ENCODE results near the gene BLTP3A. TPM values are rescaled to one million over a fixed set of nuclear protein-coding genes. Genes with fewer than 3 reads are reported as not detected.
"Not testable (repeated sequence)": the region's sequence is repeated elsewhere in the genome, so short reads cannot be mapped to it uniquely, and the experiment has no call there.

Gene BLTP3A
- total and polyA plus RNA-seq, 2 donors (not counting 1 experiment from before 2014, with no cell fraction given) = 3.3 to 7.1 TPM

GRCh38 chr6:34773916-34774315 is 18.0 kb upstream of the BLTP3A start:
- peaks cover 4% of the 10 kb centered on the region for H3K36me3 ChIP-seq (ENCODE audit: control insufficient read depth, insufficient read depth, low read length)
- H3K79me2 ChIP-seq (ENCODE audit: control insufficient read depth, insufficient read depth, low read length) = no peaks in the 10 kb centered on the region
- no peak overlapping the region for H3K4me3 ChIP-seq (replicated peaks in 1 of 4; ENCODE audit: control extremely low read depth in 1 of 4, insufficient read depth in 1 of 4, low read depth in 3 of 4, low read length in 4 of 4)
- no peak overlapping the region for H2AFZ ChIP-seq (ENCODE audit: low read length)
- no peak for DNase-seq (ENCODE audit: low read depth in 2 of 2)
- no peak overlapping the region for H3K27ac ChIP-seq (ENCODE audit: insufficient read depth, low read length)
- TF ChIP-seq, protein P1, sequence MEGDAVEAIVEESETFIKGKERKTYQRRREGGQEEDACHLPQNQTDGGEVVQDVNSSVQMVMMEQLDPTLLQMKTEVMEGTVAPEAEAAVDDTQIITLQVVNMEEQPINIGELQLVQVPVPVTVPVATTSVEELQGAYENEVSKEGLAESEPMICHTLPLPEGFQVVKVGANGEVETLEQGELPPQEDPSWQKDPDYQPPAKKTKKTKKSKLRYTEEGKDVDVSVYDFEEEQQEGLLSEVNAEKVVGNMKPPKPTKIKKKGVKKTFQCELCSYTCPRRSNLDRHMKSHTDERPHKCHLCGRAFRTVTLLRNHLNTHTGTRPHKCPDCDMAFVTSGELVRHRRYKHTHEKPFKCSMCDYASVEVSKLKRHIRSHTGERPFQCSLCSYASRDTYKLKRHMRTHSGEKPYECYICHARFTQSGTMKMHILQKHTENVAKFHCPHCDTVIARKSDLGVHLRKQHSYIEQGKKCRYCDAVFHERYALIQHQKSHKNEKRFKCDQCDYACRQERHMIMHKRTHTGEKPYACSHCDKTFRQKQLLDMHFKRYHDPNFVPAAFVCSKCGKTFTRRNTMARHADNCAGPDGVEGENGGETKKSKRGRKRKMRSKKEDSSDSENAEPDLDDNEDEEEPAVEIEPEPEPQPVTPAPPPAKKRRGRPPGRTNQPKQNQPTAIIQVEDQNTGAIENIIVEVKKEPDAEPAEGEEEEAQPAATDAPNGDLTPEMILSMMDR (conservative IDR thresholded peaks at IDR 0.05 in 1 of 2, IDR thresholded peaks at IDR 0.05 in 1 of 2; ENCODE audit: low read depth in 1 of 2, low read length in 2 of 2) = no peak
- TF ChIP-seq EZH2 (IDR thresholded peaks at IDR 0.05; ENCODE audit: low read length, missing control alignments) = no peak
- H3K4me1 ChIP-seq (ENCODE audit: control insufficient read depth, extremely low read depth, insufficient read depth, low read length) = peaks cover 3% of the 10 kb centered on the region
- no peaks in the 10 kb centered on the region for H4K20me1 ChIP-seq (ENCODE audit: control insufficient read depth, extremely low read depth, insufficient read depth, low read length)
- no peaks in the 10 kb centered on the region for H3K27me3 ChIP-seq (ENCODE audit: control insufficient read depth, insufficient read depth, low read length)
- no peak overlapping the region for H3K9ac ChIP-seq (ENCODE audit: insufficient read depth, low read length)
- no peak overlapping the region for H3K4me2 ChIP-seq (ENCODE audit: extremely low read depth, insufficient read depth, low read length)
- no peaks in the 10 kb centered on the region for H3K9me3 ChIP-seq (ENCODE audit: control insufficient read depth, insufficient read depth, low read depth, low read length)

DNA sequence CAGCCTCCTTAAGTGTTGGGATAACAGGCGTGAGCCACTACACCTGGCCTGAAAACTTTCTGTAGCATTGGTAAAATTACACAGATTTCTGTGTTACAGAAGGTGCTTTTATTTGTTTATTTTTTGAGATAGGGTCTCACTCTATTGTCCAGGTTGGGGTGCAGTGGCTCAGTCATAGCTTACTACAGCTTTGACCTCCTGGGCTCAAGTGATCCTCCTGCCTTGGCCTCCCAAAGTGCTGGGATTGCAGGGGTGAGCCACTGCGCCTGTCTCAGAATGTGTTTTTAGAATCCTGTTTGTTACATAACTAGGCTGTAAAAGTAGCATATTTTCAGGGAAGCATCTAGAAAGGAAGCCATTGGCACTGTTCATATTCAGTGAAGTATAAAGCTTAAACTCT is 16.9 kb upstream of the BLTP3A start:
- no peaks in the 10 kb centered on the region for H4K20me1 ChIP-seq (ENCODE audit: control insufficient read depth, extremely low read depth, insufficient read depth, low read length)
- no peak overlapping the region for H2AFZ ChIP-seq (ENCODE audit: low read length)
- H3K27me3 ChIP-seq (ENCODE audit: control insufficient read depth, insufficient read depth, low read length) = no peaks in the 10 kb centered on the region
- no peak overlapping the region for H3K9ac ChIP-seq (ENCODE audit: insufficient read depth, low read length)
- H3K36me3 ChIP-seq (ENCODE audit: control insufficient read depth, insufficient read depth, low read length) = peaks cover 3% of the 10 kb centered on the region
- H3K4me2 ChIP-seq (ENCODE audit: extremely low read depth, insufficient read depth, low read length) = no peak overlapping the region
- H3K79me2 ChIP-seq (ENCODE audit: control insufficient read depth, insufficient read depth, low read length) = no peaks in the 10 kb centered on the region
- H3K4me1 ChIP-seq (ENCODE audit: control insufficient read depth, extremely low read depth, insufficient read depth, low read length) = peaks cover 3% of the 10 kb centered on the region
- DNase-seq (ENCODE audit: low read depth in 2 of 2) = no peak
- H3K27ac ChIP-seq (ENCODE audit: insufficient read depth, low read length) = no peak overlapping the region
- H3K4me3 ChIP-seq (replicated peaks in 1 of 4; ENCODE audit: control extremely low read depth in 1 of 4, insufficient read depth in 1 of 4, low read depth in 3 of 4, low read length in 4 of 4) = no peak overlapping the region
- H3K9me3 ChIP-seq (ENCODE audit: control insufficient read depth, insufficient read depth, low read depth, low read length) = no peaks in the 10 kb centered on the region
- TF ChIP-seq, protein P1 (conservative IDR thresholded peaks at IDR 0.05 in 1 of 2, IDR thresholded peaks at IDR 0.05 in 1 of 2; ENCODE audit: low read depth in 1 of 2, low read length in 2 of 2) = no peak
- TF ChIP-seq EZH2 (IDR thresholded peaks at IDR 0.05; ENCODE audit: low read length, missing control alignments) = no peak

DNA sequence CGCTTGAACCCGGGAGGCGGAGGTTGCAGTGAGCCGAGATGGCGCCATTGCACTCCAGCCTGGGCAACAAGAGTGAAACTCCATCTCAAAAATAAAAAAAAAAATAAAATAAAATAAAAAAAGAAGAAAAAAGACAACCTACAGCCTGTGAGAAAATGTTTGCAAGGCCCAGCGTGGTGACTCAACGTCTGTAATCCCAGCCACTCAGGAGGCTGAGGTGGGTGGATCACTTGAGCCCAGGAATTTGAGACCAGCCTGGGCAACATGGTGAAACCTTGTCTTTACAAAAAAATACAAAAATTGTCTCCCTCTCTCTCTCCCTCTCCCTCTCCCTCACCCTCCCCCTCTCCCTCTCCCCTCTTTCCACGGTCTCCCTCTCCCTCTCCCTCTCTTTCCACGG is 6.5 kb upstream of the BLTP3A start:
- not testable (repeated sequence) for H3K4me1 ChIP-seq (ENCODE audit: control insufficient read depth, extremely low read depth, insufficient read depth, low read length); H3K9me3 ChIP-seq (ENCODE audit: control insufficient read depth, insufficient read depth, low read depth, low read length); H3K27ac ChIP-seq (ENCODE audit: insufficient read depth, low read length); H2AFZ ChIP-seq (ENCODE audit: low read length); H3K4me2 ChIP-seq (ENCODE audit: extremely low read depth, insufficient read depth, low read length); H3K79me2 ChIP-seq (ENCODE audit: control insufficient read depth, insufficient read depth, low read length); H3K27me3 ChIP-seq (ENCODE audit: control insufficient read depth, insufficient read depth, low read length); H3K9ac ChIP-seq (ENCODE audit: insufficient read depth, low read length); H3K4me3 ChIP-seq (replicated peaks in 1 of 4; ENCODE audit: control extremely low read depth in 1 of 4, insufficient read depth in 1 of 4, low read depth in 3 of 4, low read length in 4 of 4); H3K36me3 ChIP-seq (ENCODE audit: control insufficient read depth, insufficient read depth, low read length); H4K20me1 ChIP-seq (ENCODE audit: control insufficient read depth, extremely low read depth, insufficient read depth, low read length)
- DNase-seq (ENCODE audit: low read depth in 2 of 2) = peak in 1 of 2 donors; percentile 44

- DNase-seq (ENCODE audit: low read depth in 2 of 2); H3K27ac ChIP-seq (ENCODE audit: insufficient read depth, low read length); H3K4me3 ChIP-seq (replicated peaks in 1 of 4; ENCODE audit: control extremely low read depth in 1 of 4, insufficient read depth in 1 of 4, low read depth in 3 of 4, low read length in 4 of 4); H3K27me3 ChIP-seq (ENCODE audit: control insufficient read depth, insufficient read depth, low read length); H3K36me3 ChIP-seq (ENCODE audit: control insufficient read depth, insufficient read depth, low read length); H3K4me1 ChIP-seq (ENCODE audit: control insufficient read depth, extremely low read depth, insufficient read depth, low read length); H2AFZ ChIP-seq (ENCODE audit: low read length); H4K20me1 ChIP-seq (ENCODE audit: control insufficient read depth, extremely low read depth, insufficient read depth, low read length); H3K9me3 ChIP-seq (ENCODE audit: control insufficient read depth, insufficient read depth, low read depth, low read length); H3K79me2 ChIP-seq (ENCODE audit: control insufficient read depth, insufficient read depth, low read length); H3K9ac ChIP-seq (ENCODE audit: insufficient read depth, low read length); H3K4me2 ChIP-seq (ENCODE audit: extremely low read depth, insufficient read depth, low read length): not testable (repeated sequence)
Observed at GRCh38 chr6:34787152-34787551, 4.7 kb upstream of the BLTP3A start.
